Keratinocyte (primary cell): Measurements from ENCODE around the gene PTPRT.

Experiments used
- EZH2 ChIP-seq: IDR thresholded peaks from one replicate; pipeline ENCODE4 v1.6.1; 2012; ENCODE audit warnings: inconsistent platforms, mild to moderate bottlenecking, low read length, moderate library complexity
- TF ChIP-seq, protein P1 (sequence below), 3 experiments: IDR thresholded peaks in 1 of 3; conservative IDR thresholded peaks in 1 of 3; optimal IDR thresholded peaks in 1 of 3; 2 replicates in 2 of 3; 3 replicates in 1 of 3; pipeline versions ENCODE3 to v1.5.1; 2011; ENCODE audit warnings: low read length in 3 of 3, mild to moderate bottlenecking in 3 of 3, moderate library complexity in 2 of 3, control low read depth in 1 of 3, inconsistent platforms in 1 of 3; ENCODE audit not compliant: insufficient read depth in 2 of 3; ENCODE audit errors: extremely low read depth in 1 of 3

DNA sequence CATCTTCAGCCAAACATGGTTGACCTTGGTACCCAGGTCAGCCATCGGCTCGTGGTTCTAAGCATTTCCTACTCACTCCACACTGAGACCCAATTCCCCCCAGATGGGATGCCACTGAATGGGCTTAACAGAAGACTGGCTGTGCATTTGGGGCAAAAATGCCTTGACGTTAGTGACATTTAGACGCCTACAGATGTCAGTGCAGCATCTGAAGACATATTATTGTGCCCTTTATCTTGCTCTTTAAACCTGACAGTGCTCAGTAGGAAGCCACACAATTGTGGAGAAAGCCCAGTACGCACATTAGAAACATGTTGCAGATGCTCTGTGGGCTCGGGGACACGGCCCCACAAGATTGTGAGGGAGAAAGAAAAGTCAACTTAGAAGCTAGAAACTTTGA is 414.7 kb downstream of the PTPRT start:
- TF ChIP-seq, protein P1, sequence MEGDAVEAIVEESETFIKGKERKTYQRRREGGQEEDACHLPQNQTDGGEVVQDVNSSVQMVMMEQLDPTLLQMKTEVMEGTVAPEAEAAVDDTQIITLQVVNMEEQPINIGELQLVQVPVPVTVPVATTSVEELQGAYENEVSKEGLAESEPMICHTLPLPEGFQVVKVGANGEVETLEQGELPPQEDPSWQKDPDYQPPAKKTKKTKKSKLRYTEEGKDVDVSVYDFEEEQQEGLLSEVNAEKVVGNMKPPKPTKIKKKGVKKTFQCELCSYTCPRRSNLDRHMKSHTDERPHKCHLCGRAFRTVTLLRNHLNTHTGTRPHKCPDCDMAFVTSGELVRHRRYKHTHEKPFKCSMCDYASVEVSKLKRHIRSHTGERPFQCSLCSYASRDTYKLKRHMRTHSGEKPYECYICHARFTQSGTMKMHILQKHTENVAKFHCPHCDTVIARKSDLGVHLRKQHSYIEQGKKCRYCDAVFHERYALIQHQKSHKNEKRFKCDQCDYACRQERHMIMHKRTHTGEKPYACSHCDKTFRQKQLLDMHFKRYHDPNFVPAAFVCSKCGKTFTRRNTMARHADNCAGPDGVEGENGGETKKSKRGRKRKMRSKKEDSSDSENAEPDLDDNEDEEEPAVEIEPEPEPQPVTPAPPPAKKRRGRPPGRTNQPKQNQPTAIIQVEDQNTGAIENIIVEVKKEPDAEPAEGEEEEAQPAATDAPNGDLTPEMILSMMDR (optimal IDR thresholded peaks at IDR 0.05 in 1 of 3, IDR thresholded peaks at IDR 0.05 in 1 of 3, conservative IDR thresholded peaks at IDR 0.05 in 1 of 3; ENCODE audit: extremely low read depth in 1 of 3, insufficient read depth in 2 of 3, low read length in 3 of 3), result no peak
- no peak for TF ChIP-seq EZH2
